ENCODE measurements around the gene PCDHGB2. TPM values are rescaled to one million over a fixed set of nuclear protein-coding genes. Genes with fewer than 3 reads are reported as not detected.

Gene PCDHGB2
- total and polyA plus RNA-seq, 2 of the 8 experiments (the other 6 are each of a cell fraction or from before 2014, with no cell fraction given) = 1.9 to 2.9 TPM

DNA sequence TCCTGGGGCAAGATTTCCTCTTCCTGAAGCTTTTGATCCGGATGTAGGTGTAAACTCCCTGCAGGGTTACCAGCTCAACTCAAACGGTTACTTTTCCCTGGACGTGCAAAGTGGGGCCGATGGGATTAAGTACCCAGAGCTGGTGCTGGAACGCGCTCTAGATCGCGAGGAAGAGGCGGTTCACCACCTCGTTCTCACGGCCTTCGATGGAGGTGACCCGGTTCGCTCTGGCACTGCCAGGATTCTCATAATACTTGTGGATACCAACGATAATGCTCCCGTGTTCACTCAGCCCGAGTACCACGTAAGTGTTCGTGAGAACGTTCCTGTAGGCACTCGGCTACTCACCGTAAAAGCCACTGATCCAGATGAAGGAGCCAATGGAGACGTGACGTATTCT is 4.2 kb upstream of the PCDHGB2 start (continued):
- TF ChIP-seq CHD1 (IDR thresholded peaks at IDR 0.05; ENCODE audit: low read depth, low read length) (no peak), SIRT6 (IDR thresholded peaks at IDR 0.05; ENCODE audit: low read length) (no peak)

Measured in H1 (cell line).